ENCODE data around the gene CREB3L1. TPM values are rescaled to one million over a fixed set of nuclear protein-coding genes. Genes with fewer than 3 reads are reported as not detected.

The CREB3L1 gene
- total and polyA plus RNA-seq, 2 experiments from 2014 or later: 8.5 to 10.4 TPM

DNA sequence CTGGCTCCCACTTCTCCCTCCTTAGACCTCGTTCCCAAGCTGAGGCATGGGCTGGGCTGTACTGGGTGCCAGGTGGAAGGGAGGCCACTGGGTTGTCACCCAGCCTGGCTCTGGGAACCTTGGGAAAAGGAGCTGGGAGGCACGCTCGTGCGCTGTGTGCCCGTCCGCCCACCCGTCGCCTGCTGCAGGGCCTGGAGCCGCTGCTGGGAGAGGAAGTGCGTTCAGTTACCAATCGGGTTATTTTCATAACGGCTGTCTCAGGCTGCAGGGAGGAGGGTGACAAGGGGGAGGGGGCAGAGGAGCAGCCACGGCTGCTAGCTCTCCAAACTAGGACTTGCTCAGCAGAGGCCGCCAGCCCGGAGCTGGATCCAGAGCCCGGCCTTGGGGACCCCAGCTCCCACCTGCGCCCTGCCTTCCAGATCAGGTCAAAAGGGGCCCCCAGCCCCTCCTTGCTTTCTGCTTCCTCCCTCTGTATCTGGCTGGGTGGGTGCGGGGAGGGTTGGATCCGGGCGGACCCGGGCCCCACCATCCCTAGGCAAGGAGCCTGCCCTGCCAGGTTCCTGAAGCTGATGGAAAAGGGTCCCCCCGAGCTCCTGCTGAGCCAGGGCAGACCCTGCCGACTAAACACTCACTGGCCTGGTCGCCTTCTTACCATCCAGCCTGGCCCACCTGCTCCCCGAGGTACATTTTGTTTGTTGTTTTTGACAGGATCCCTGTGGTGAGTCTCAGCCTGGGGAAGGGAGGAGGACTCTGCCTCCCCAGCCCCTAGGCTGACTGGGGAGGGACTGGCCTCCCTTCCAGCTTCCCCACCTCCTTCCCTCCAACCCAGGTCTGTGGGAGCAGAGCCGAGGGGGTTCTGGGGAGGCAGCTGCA lies 84.1 kb downstream of the CREB3L1 start:
- Mint-ChIP-seq H3K36me3 (ENCODE audit: low read depth) (peaks cover 3% of the 10 kb centered on the region; the same call in 2 of the 3 replicates), H3K4me3 (no peak overlapping the region), H3K27ac (0 out of 2 replicates have a peak overlapping the region, but pooled peaks have one; percentile 72), H3K4me1 (peaks cover 49% of the 10 kb centered on the region), H3K9me3 (no peaks in the 10 kb centered on the region), H3K27me3 (ENCODE audit: insufficient read depth, low read depth, poor library complexity) (peaks cover 7% of the 10 kb centered on the region)
- no peak overlapping the region for H2AFZ ChIP-seq
- no peaks in the 10 kb centered on the region for H3K27me3 ChIP-seq (ENCODE audit: insufficient read depth)
- H3K9me2 ChIP-seq (ENCODE audit: insufficient read depth): no peaks in the 10 kb centered on the region
- 0 out of 2 replicates have a peak, but pooled peaks cover 2% of the 10 kb centered on the region for H3F3A ChIP-seq (replicated peaks; ENCODE audit: low read depth)
- ATAC-seq (peak; percentile 17), DNase-seq (ENCODE audit: low spot score) (no peak)
- no peaks in the 10 kb centered on the region for H3K36me3 ChIP-seq (ENCODE audit: insufficient read depth)
- peaks cover 22% of the 10 kb centered on the region for H3K4me1 ChIP-seq (ENCODE audit: insufficient read depth)
- peaks cover 23% of the 10 kb centered on the region for H4K20me1 ChIP-seq (replicated peaks; ENCODE audit: insufficient read depth)
- TF ChIP-seq, protein P1, sequence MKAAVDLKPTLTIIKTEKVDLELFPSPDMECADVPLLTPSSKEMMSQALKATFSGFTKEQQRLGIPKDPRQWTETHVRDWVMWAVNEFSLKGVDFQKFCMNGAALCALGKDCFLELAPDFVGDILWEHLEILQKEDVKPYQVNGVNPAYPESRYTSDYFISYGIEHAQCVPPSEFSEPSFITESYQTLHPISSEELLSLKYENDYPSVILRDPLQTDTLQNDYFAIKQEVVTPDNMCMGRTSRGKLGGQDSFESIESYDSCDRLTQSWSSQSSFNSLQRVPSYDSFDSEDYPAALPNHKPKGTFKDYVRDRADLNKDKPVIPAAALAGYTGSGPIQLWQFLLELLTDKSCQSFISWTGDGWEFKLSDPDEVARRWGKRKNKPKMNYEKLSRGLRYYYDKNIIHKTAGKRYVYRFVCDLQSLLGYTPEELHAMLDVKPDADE (IDR thresholded peaks at IDR 0.05): no peak
- TF ChIP-seq STAT1 (IDR thresholded peaks at IDR 0.05; ENCODE audit: unreplicated experiment) (no peak), ZNF114 (CRISPR knock-in tag; IDR thresholded peaks at IDR 0.05) (no peak), CREB1 (CRISPR knock-in tag; IDR thresholded peaks at IDR 0.05; ENCODE audit: low read depth) (no peak)
- TF ChIP-seq, protein P2, sequence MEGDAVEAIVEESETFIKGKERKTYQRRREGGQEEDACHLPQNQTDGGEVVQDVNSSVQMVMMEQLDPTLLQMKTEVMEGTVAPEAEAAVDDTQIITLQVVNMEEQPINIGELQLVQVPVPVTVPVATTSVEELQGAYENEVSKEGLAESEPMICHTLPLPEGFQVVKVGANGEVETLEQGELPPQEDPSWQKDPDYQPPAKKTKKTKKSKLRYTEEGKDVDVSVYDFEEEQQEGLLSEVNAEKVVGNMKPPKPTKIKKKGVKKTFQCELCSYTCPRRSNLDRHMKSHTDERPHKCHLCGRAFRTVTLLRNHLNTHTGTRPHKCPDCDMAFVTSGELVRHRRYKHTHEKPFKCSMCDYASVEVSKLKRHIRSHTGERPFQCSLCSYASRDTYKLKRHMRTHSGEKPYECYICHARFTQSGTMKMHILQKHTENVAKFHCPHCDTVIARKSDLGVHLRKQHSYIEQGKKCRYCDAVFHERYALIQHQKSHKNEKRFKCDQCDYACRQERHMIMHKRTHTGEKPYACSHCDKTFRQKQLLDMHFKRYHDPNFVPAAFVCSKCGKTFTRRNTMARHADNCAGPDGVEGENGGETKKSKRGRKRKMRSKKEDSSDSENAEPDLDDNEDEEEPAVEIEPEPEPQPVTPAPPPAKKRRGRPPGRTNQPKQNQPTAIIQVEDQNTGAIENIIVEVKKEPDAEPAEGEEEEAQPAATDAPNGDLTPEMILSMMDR (conservative IDR thresholded peaks at IDR 0.05; ENCODE audit: low read depth in 2 of 2): no peak
- TF ChIP-seq, protein P3, sequence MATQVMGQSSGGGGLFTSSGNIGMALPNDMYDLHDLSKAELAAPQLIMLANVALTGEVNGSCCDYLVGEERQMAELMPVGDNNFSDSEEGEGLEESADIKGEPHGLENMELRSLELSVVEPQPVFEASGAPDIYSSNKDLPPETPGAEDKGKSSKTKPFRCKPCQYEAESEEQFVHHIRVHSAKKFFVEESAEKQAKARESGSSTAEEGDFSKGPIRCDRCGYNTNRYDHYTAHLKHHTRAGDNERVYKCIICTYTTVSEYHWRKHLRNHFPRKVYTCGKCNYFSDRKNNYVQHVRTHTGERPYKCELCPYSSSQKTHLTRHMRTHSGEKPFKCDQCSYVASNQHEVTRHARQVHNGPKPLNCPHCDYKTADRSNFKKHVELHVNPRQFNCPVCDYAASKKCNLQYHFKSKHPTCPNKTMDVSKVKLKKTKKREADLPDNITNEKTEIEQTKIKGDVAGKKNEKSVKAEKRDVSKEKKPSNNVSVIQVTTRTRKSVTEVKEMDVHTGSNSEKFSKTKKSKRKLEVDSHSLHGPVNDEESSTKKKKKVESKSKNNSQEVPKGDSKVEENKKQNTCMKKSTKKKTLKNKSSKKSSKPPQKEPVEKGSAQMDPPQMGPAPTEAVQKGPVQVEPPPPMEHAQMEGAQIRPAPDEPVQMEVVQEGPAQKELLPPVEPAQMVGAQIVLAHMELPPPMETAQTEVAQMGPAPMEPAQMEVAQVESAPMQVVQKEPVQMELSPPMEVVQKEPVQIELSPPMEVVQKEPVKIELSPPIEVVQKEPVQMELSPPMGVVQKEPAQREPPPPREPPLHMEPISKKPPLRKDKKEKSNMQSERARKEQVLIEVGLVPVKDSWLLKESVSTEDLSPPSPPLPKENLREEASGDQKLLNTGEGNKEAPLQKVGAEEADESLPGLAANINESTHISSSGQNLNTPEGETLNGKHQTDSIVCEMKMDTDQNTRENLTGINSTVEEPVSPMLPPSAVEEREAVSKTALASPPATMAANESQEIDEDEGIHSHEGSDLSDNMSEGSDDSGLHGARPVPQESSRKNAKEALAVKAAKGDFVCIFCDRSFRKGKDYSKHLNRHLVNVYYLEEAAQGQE (IDR thresholded peaks at IDR 0.05; ENCODE audit: unreplicated experiment): no peak
- 0 out of 2 replicates have a peak overlapping the region, but pooled peaks have one; percentile 32 for H3K27ac ChIP-seq (ENCODE audit: low read depth)
- H3K79me2 ChIP-seq (replicated peaks; ENCODE audit: insufficient read depth): peaks cover 60% of the 10 kb centered on the region
- H3K4me3 ChIP-seq: no peak overlapping the region
- H3K4me2 ChIP-seq: no peak overlapping the region

All from GM23338 (cell line).